Neural crest cell (in vitro differentiated cells): ENCODE results near the gene DENND1A. TPM values are rescaled to one million over a fixed set of nuclear protein-coding genes. Genes with fewer than 3 reads are reported as not detected.

Experiments
- DNase-seq: peaks from one replicate; pipeline ENCODE4 v3.0.0; 2021; ENCODE audit warnings: low read depth, mixed read lengths, low spot score
- H3K27ac Mint-ChIP-seq: one replicate; pipeline ENCODE4 v1.8.0; 2021; ENCODE audit warnings: mild to moderate bottlenecking, mixed read lengths; ENCODE audit not compliant: unreplicated experiment
- H3K27me3 Mint-ChIP-seq: 2 replicates; pipeline ENCODE4 v1.8.0; 2021; ENCODE audit warnings: low read depth, mild to moderate bottlenecking, mixed read lengths
- H3K36me3 Mint-ChIP-seq: 2 replicates; pipeline ENCODE4 v1.8.0; 2021; ENCODE audit warnings: low read depth, mild to moderate bottlenecking, mixed read lengths
- H3K4me1 Mint-ChIP-seq: 2 replicates; pipeline ENCODE4 v1.8.0; 2021; ENCODE audit warnings: mixed read lengths
- H3K4me3 Mint-ChIP-seq: one replicate; pipeline ENCODE4 v1.8.0; 2021; ENCODE audit warnings: mild to moderate bottlenecking, mixed read lengths
- H3K9me3 Mint-ChIP-seq: 2 replicates; pipeline ENCODE4 v1.8.0; 2021; ENCODE audit warnings: mixed read lengths
- CTCF ChIP-seq: fragments of 200-600 bp; sonication (generic); conservative IDR thresholded peaks from 2 replicates; pipeline ENCODE4 v1.5.0; 2021; ENCODE audit warnings: antibody characterized with exemption, mild to moderate bottlenecking
- total RNA-seq: library from RNA; stranded (reverse); gene quantifications from 2 replicates; pipeline ENCODE4 v1.2.1, GENCODE V29; 2021

Gene DENND1A
- total RNA-seq, 1 donor from 2014 or later = 17.8 TPM

- no peak for DNase-seq
- Mint-ChIP-seq H3K4me1 (no peaks in the 10 kb centered on the region), H3K27me3 (no peaks in the 10 kb centered on the region), H3K9me3 (peaks cover 8% of the 10 kb centered on the region), H3K4me3 (no peak overlapping the region), H3K36me3 (peaks cover 21% of the 10 kb centered on the region), H3K27ac (no peak overlapping the region)
- no peak for TF ChIP-seq CTCF
Observed at GRCh38 chr9:123702483-123702882, 227.4 kb downstream of the DENND1A start.

- H3K4me1 Mint-ChIP-seq = no peaks in the 10 kb centered on the region
- H3K36me3 Mint-ChIP-seq = peaks cover 19% of the 10 kb centered on the region
- no peaks in the 10 kb centered on the region for H3K27me3 Mint-ChIP-seq
- no peak for TF ChIP-seq CTCF
- DNase-seq = no peak
- no peak overlapping the region for H3K4me3 Mint-ChIP-seq
- no peak overlapping the region for H3K27ac Mint-ChIP-seq
- peaks cover 6% of the 10 kb centered on the region for H3K9me3 Mint-ChIP-seq
Observed at GRCh38 chr9:123697686-123698085, 232.2 kb downstream of the DENND1A start.

GRCh38 chr9:123696476-123696875, 233.4 kb downstream of the DENND1A start:
- Mint-ChIP-seq H3K36me3 (peaks cover 8% of the 10 kb centered on the region), H3K4me3 (no peak overlapping the region), H3K9me3 (no peaks in the 10 kb centered on the region), H3K4me1 (no peaks in the 10 kb centered on the region), H3K27ac (no peak overlapping the region), H3K27me3 (no peaks in the 10 kb centered on the region)
- DNase-seq = no peak
- TF ChIP-seq CTCF = no peak

- H3K9me3 Mint-ChIP-seq = no peaks in the 10 kb centered on the region
- TF ChIP-seq CTCF = no peak
- H3K36me3 Mint-ChIP-seq = peaks cover 3% of the 10 kb centered on the region
- DNase-seq = no peak
- no peak overlapping the region for H3K4me3 Mint-ChIP-seq
- no peaks in the 10 kb centered on the region for H3K27me3 Mint-ChIP-seq
- H3K27ac Mint-ChIP-seq = no peak overlapping the region
- no peaks in the 10 kb centered on the region for H3K4me1 Mint-ChIP-seq
Observed at GRCh38 chr9:123695386-123695785, 234.5 kb downstream of the DENND1A start.

GRCh38 chr9:123691765-123692303, 238.1 kb downstream of the DENND1A start:
- no peak for TF ChIP-seq CTCF
- Mint-ChIP-seq H3K4me3 (no peak overlapping the region), H3K36me3 (peaks cover 3% of the 10 kb centered on the region)

More at GRCh38 chr9:123691765-123692303, 238.1 kb downstream of the DENND1A start:
- no peaks in the 10 kb centered on the region for H3K9me3 Mint-ChIP-seq
- no peak for DNase-seq
- H3K27me3 Mint-ChIP-seq = no peaks in the 10 kb centered on the region
- peaks cover 10% of the 10 kb centered on the region for H3K4me1 Mint-ChIP-seq
- no peak overlapping the region for H3K27ac Mint-ChIP-seq
